ENCODE data around the gene MAP3K7CL.

GRCh38 chr21:29155118-29155932 lies 24.9 kb downstream of the MAP3K7CL start:
- peak; percentile 27; the same call in 1 of the 2 replicates for TF ChIP-seq SIN3A (IDR thresholded peaks at IDR 0.05; ENCODE audit: borderline replicate concordance, insufficient read depth, low read length)
- TF ChIP-seq TAF1 (IDR thresholded peaks at IDR 0.05; ENCODE audit: borderline replicate concordance, insufficient read depth, low read length): no peak
- no peak for TF ChIP-seq POLR2AphosphoS5 (IDR thresholded peaks at IDR 0.05; ENCODE audit: low read depth, low read length)
- TF ChIP-seq REST (IDR thresholded peaks at IDR 0.05; ENCODE audit: insufficient read depth in 1 of 2, low read depth in 2 of 2, low read length in 2 of 2): no peak
